Mesendoderm (in vitro differentiated cells): Measurements from ENCODE around the gene FRY.

Experiments
- DNase-seq: peaks from one replicate; pipeline ENCODE4 v3.0.0; 2013
- H2AK5ac ChIP-seq: 2 replicates; pipeline ENCODE4 v1.6.1; 2013; ENCODE audit warnings: low read length, inconsistent platforms
- H2BK120ac ChIP-seq: 2 replicates; pipeline ENCODE4 v1.6.1; 2013; ENCODE audit warnings: low read depth, mild to moderate bottlenecking, low read length, moderate library complexity, mixed read lengths
- H2BK15ac ChIP-seq: replicated peaks from 2 replicates; pipeline ENCODE4 v1.6.1; 2013; ENCODE audit warnings: low read depth, mild to moderate bottlenecking, moderate library complexity
- H2BK5ac ChIP-seq: 2 replicates; pipeline ENCODE4 v1.6.1; 2013; ENCODE audit warnings: low read length, inconsistent platforms
- H3K18ac ChIP-seq: 2 replicates; pipeline ENCODE4 v1.6.1; 2013; ENCODE audit warnings: mild to moderate bottlenecking, low read length, mixed read lengths
- H3K23ac ChIP-seq: one replicate; pipeline ENCODE4 v1.6.1; 2013; ENCODE audit warnings: low read length
- H3K27ac ChIP-seq: 2 replicates; pipeline ENCODE4 v1.5.1; 2013; ENCODE audit warnings: low read depth, mild to moderate bottlenecking, inconsistent platforms, low read length, moderate library complexity
- H3K27me3 ChIP-seq: 2 replicates; pipeline ENCODE4 v1.6.1; 2013; ENCODE audit warnings: low read length, control low read depth, mild to moderate bottlenecking, inconsistent platforms; ENCODE audit not compliant: insufficient read depth, poor library complexity
- H3K36me3 ChIP-seq: 2 replicates; pipeline ENCODE4 v1.6.1; 2013; ENCODE audit warnings: low read length, inconsistent platforms; ENCODE audit not compliant: control insufficient read depth, insufficient read depth
- H3K4ac ChIP-seq: one replicate; pipeline ENCODE4 v1.6.1; 2013; ENCODE audit warnings: low read depth, mild to moderate bottlenecking, low read length, moderate library complexity
- H3K4me1 ChIP-seq: 2 replicates; pipeline ENCODE4 v1.6.1; 2013; ENCODE audit warnings: low read depth, low read length, inconsistent platforms; ENCODE audit not compliant: control insufficient read depth
- H3K4me2 ChIP-seq: 2 replicates; pipeline ENCODE4 v1.6.1; 2013; ENCODE audit warnings: low read length
- H3K4me3 ChIP-seq: 2 replicates; pipeline ENCODE4 v1.5.1; 2013; ENCODE audit warnings: mild to moderate bottlenecking, low read length
- H3K56ac ChIP-seq: one replicate; pipeline ENCODE4 v1.6.1; 2013; ENCODE audit warnings: low read length
- H3K79me1 ChIP-seq: 2 replicates; pipeline ENCODE4 v1.6.1; 2013; ENCODE audit warnings: low read length, inconsistent platforms
- H3K79me2 ChIP-seq: 2 replicates; pipeline ENCODE4 v1.6.1; 2013; ENCODE audit warnings: mild to moderate bottlenecking, low read length; ENCODE audit not compliant: control insufficient read depth, insufficient read depth
- H3K9ac ChIP-seq: 2 replicates; pipeline ENCODE4 v1.6.1; 2013; ENCODE audit warnings: low read length, inconsistent platforms
- H4K5ac ChIP-seq: one replicate; pipeline ENCODE4 v1.6.1; 2013; ENCODE audit warnings: low read length
- H4K8ac ChIP-seq: one replicate; pipeline ENCODE4 v1.6.1; 2013; ENCODE audit warnings: low read depth, mild to moderate bottlenecking, control low read depth, low read length, moderate library complexity
- WGBS: extraction: QIAGEN DNeasy Blood & Tissue Kit; methylation state at CpG from one replicate; pipeline ENCODE4 v1.1.7; 2013; ENCODE audit warnings: low lambda C conversion rate, missing lambda C conversion rate; ENCODE audit not compliant: insufficient coverage; ENCODE audit errors: extremely low coverage; 5-methylcytosine and 5-hydroxymethylcytosine counted together

The FRY gene

DNA sequence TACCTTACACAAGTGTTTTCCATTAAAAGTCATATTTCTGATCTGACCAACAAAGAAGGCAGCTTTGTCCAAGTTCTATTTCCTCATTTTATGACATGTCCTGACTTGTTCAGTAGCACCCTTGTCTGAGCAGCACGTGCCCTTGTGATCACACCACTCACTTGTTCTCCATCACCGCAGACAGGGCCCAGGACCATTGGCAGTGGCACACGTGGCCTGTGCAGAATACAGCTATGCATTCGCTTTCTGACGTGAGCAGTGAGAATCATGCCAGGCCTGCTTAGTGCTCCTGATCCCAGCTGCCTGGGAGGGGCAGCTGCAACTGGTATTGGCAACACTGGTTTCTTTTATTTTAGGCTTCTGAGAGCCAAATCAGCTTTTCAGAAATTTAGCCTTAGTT lies 134.2 kb downstream of the FRY start:
- Histone ChIP-seq H3K27me3 (no peaks in the 10 kb centered on the region), H2AK5ac (no peak overlapping the region), H2BK15ac (no peak overlapping the region), H4K5ac (no peak overlapping the region), H4K8ac (no peak overlapping the region), H3K18ac (no peak overlapping the region), H2BK120ac (no peak overlapping the region), H2BK5ac (no peak overlapping the region), H3K27ac (no peak overlapping the region), H3K79me1 (no peaks in the 10 kb centered on the region), H3K4me3 (no peak overlapping the region), H3K79me2 (no peaks in the 10 kb centered on the region), H3K4me2 (no peak overlapping the region), H3K23ac (no peak overlapping the region), H3K9ac (no peak overlapping the region), H3K4ac (no peak overlapping the region), H3K36me3 (no peaks in the 10 kb centered on the region), H3K56ac (no peak overlapping the region), H3K4me1 (no peaks in the 10 kb centered on the region)
- DNase-seq = no peak
- WGBS = no CpG with 5 or more reads among the region's 5 CpGs

DNA sequence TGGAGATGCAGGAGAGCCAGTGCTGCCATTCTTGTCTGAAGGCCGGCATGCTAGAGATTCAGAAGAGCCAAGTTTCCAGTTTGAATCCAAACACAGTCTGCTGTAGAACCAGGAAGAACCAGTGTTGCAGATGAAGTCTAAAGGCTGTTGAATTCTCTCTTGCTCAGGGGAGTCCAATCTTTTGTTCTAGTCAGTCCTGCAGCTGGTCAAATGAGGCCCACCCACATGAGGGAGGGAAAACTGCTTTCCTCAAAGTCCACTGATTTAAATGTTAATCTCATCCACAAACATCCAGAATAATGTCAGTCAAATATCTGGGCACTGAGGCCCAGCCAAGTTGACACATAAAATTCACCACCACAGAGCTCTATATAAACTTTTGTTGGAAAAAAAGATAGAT lies 136.6 kb downstream of the FRY start:
- Histone ChIP-seq H3K4me3 (no peak overlapping the region), H4K5ac (no peak overlapping the region), H2BK15ac (no peak overlapping the region), H3K23ac (no peak overlapping the region), H3K79me1 (no peaks in the 10 kb centered on the region), H3K27ac (no peak overlapping the region), H3K18ac (no peak overlapping the region), H3K4ac (no peak overlapping the region), H3K27me3 (no peaks in the 10 kb centered on the region), H3K79me2 (no peaks in the 10 kb centered on the region), H3K56ac (no peak overlapping the region), H3K36me3 (no peaks in the 10 kb centered on the region), H2AK5ac (no peak overlapping the region), H3K4me2 (no peak overlapping the region), H2BK120ac (no peak overlapping the region), H4K8ac (no peak overlapping the region), H3K4me1 (no peaks in the 10 kb centered on the region), H3K9ac (no peak overlapping the region), H2BK5ac (no peak overlapping the region)
- WGBS = no CpG with 5 or more reads among the region's 1 CpG
- no peak for DNase-seq

DNA sequence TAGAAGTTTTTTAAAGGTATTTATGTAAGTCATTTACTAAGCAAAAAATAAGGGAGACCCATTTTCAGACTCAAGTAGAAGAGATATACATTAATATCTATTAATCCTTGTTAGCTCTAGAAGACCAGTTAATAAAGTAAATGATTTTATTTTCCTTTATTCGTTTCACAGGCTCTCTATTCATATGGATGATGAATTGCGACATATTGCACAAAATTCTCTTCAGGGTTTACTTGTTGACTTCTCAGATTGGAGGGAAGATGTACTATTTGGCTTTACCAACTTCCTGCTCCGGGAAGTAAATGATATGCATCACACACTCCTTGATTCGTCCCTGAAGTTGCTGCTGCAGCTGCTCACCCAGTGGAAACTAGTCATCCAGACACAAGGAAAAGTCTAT lies 139.3 kb downstream of the FRY start:
- no peak for DNase-seq
- no peak overlapping the region for H3K4ac ChIP-seq
- H3K4me1 ChIP-seq = no peaks in the 10 kb centered on the region
- no peak overlapping the region for H3K56ac ChIP-seq
- H3K23ac ChIP-seq = no peak overlapping the region
- no peak overlapping the region for H3K27ac ChIP-seq
- no peak overlapping the region for H2BK120ac ChIP-seq
- H3K79me2 ChIP-seq = no peaks in the 10 kb centered on the region
- no peak overlapping the region for H3K4me2 ChIP-seq
- H2BK15ac ChIP-seq = no peak overlapping the region
- no peak overlapping the region for H3K9ac ChIP-seq
- no peaks in the 10 kb centered on the region for H3K36me3 ChIP-seq
- H4K5ac ChIP-seq = no peak overlapping the region
- H3K18ac ChIP-seq = no peak overlapping the region
- H3K4me3 ChIP-seq = no peak overlapping the region
- no peaks in the 10 kb centered on the region for H3K27me3 ChIP-seq
- H2BK5ac ChIP-seq = no peak overlapping the region
- H4K8ac ChIP-seq = no peak overlapping the region
- H3K79me1 ChIP-seq = no peaks in the 10 kb centered on the region
- WGBS = no CpG with 5 or more reads among the region's 4 CpGs
- H2AK5ac ChIP-seq = no peak overlapping the region

DNA sequence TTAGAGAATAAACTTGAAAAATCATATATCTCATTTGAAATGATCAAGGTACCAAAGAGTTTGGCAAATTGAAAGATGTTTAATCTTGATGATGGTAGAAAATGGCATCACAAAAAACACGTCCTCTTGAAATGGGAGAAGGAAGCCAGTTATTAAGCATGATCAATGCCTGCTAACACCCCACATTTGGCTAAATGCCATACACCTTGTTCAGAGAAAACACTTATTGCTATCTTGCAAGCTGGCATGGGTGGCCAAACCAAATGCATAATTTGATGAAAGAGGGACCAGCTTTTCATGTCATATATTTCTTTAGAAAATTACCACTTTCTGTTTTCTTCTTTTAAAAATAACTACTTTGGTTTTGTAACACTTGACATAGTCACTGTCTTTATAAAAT lies 142.3 kb downstream of the FRY start:
- no peak for DNase-seq
- no CpG with 5 or more reads among the region's 1 CpG for WGBS
- no peak overlapping the region for H3K18ac ChIP-seq
- no peak overlapping the region for H2BK120ac ChIP-seq
- no peak overlapping the region for H3K27ac ChIP-seq
- no peak overlapping the region for H2BK15ac ChIP-seq
- no peak overlapping the region for H3K4me2 ChIP-seq
- no peaks in the 10 kb centered on the region for H3K36me3 ChIP-seq
- no peak overlapping the region for H4K5ac ChIP-seq
- no peak overlapping the region for H3K4me3 ChIP-seq
- no peak overlapping the region for H3K4ac ChIP-seq
- H3K56ac ChIP-seq = no peak overlapping the region
- H2BK5ac ChIP-seq = no peak overlapping the region
- no peak overlapping the region for H2AK5ac ChIP-seq
- no peaks in the 10 kb centered on the region for H3K79me2 ChIP-seq
- H4K8ac ChIP-seq = no peak overlapping the region
- no peaks in the 10 kb centered on the region for H3K27me3 ChIP-seq
- H3K23ac ChIP-seq = no peak overlapping the region
- H3K9ac ChIP-seq = no peak overlapping the region
- no peaks in the 10 kb centered on the region for H3K4me1 ChIP-seq
- no peaks in the 10 kb centered on the region for H3K79me1 ChIP-seq

DNA sequence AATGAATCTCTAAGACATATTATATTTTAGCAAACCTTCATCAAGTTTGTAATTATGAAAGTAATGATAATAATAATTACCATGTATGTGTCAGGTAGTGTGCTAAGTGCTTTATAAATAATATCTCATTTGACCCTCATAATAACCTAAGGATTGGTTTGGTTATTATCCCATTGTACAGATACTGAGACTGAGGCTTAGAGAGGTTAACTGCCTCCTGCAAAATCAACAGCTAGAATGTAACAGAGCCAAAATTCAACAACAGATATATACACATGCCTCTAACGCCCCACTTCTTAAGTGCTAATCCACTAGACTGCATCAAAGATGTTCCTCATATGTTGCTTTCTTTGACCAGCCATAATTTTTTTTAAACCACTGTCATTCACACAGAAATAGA lies 142.8 kb downstream of the FRY start:
- Histone ChIP-seq H2BK15ac (no peak overlapping the region), H3K23ac (no peak overlapping the region), H4K8ac (no peak overlapping the region), H3K27ac (no peak overlapping the region), H3K4me2 (no peak overlapping the region), H2AK5ac (no peak overlapping the region), H3K4me1 (no peaks in the 10 kb centered on the region), H3K9ac (no peak overlapping the region), H3K27me3 (no peaks in the 10 kb centered on the region), H3K18ac (no peak overlapping the region), H4K5ac (no peak overlapping the region), H3K79me1 (no peaks in the 10 kb centered on the region), H3K56ac (no peak overlapping the region), H3K36me3 (no peaks in the 10 kb centered on the region), H3K4ac (no peak overlapping the region), H3K4me3 (no peak overlapping the region), H2BK120ac (no peak overlapping the region), H3K79me2 (no peaks in the 10 kb centered on the region), H2BK5ac (no peak overlapping the region)
- DNase-seq = no peak
- no CpG with 5 or more reads among the region's 1 CpG for WGBS

DNA sequence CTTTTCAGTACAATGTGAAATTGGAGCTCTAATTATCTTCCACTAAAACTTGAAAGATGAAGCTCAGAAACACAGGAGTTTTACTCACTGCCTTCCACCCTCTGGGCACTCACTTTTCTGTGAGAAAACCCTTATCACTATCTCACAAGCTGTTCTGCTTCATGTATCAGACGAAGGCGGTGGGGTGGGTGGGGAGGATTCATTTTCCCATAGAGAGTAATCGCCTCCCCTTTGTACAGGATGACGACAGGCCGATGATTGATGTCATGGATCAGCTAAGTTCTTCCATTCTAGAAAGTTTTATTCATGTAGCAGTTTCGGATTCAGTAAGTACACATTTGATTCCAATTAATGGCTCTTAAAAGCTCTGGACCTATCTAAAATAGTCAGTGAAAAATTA lies 143.7 kb downstream of the FRY start:
- Histone ChIP-seq H3K27me3 (no peaks in the 10 kb centered on the region), H2BK120ac (no peak overlapping the region), H2BK15ac (no peak overlapping the region), H3K4me1 (no peaks in the 10 kb centered on the region), H3K79me2 (no peaks in the 10 kb centered on the region), H3K23ac (no peak overlapping the region), H3K4me3 (no peak overlapping the region), H3K9ac (no peak overlapping the region), H4K8ac (no peak overlapping the region), H3K4me2 (no peak overlapping the region), H2AK5ac (no peak overlapping the region), H3K56ac (no peak overlapping the region), H3K79me1 (no peaks in the 10 kb centered on the region), H2BK5ac (no peak overlapping the region), H3K4ac (no peak overlapping the region), H3K27ac (no peak overlapping the region), H3K36me3 (no peaks in the 10 kb centered on the region), H3K18ac (no peak overlapping the region), H4K5ac (no peak overlapping the region)
- WGBS = no CpG with 5 or more reads among the region's 6 CpGs
- no peak for DNase-seq
